Keratinocyte (primary cell): ENCODE results near the gene TPCN1. TPM values are rescaled to one million over a fixed set of nuclear protein-coding genes. Genes with fewer than 3 reads are reported as not detected.

Experiments
- DNase-seq: peaks from one replicate; pipeline ENCODE4 v3.0.0-alpha.2; 2011; ENCODE audit warnings: low read depth, missing footprints, low spot score
- FAIRE-seq: peaks from 2 replicates; lab custom pipeline; 2011; peaks lifted over from hg19 to GRCh38; lab: Jason Lieb, UNC
- H2AFZ ChIP-seq: 2 replicates; pipeline ENCODE4 v1.6.0; 2012; ENCODE audit warnings: low read length, control low read depth, inconsistent platforms; ENCODE audit not compliant: control insufficient read depth
- H3K27ac ChIP-seq: 2 replicates; pipeline ENCODE4 v1.5.1; 2011; ENCODE audit warnings: low read length; ENCODE audit not compliant: control insufficient read depth, insufficient read depth
- H3K27me3 ChIP-seq: 3 replicates; pipeline ENCODE4 v1.6.0; 2011; ENCODE audit warnings: low read length; ENCODE audit not compliant: control insufficient read depth, insufficient read depth; ENCODE audit errors: extremely low read depth
- H3K36me3 ChIP-seq, 2 experiments: 2 replicates in 1 of 2; 3 replicates in 1 of 2; pipeline ENCODE4 v1.5.1; 2011; ENCODE audit warnings: low read length in 2 of 2, mild to moderate bottlenecking in 1 of 2; ENCODE audit not compliant: control insufficient read depth in 2 of 2, insufficient read depth in 2 of 2; ENCODE audit errors: extremely low read depth in 1 of 2
- H3K4me1 ChIP-seq: 3 replicates; pipeline ENCODE4 v1.5.1; 2011; ENCODE audit warnings: low read length; ENCODE audit not compliant: control insufficient read depth, insufficient read depth; ENCODE audit errors: extremely low read depth
- H3K4me2 ChIP-seq: 3 replicates; pipeline ENCODE4 v1.6.0; 2011; ENCODE audit warnings: low read depth, low read length; ENCODE audit not compliant: control insufficient read depth, insufficient read depth; ENCODE audit errors: extremely low read depth
- H3K4me3 ChIP-seq, 3 experiments: fragments of 200-600 bp in 1 of 3; sonication (generic) in 1 of 3; 2 replicates in 2 of 3; 3 replicates in 1 of 3; pipeline ENCODE4 v1.5.1; 2011 to 2016; ENCODE audit warnings: low read length in 3 of 3, mild to moderate bottlenecking in 3 of 3, control low read depth in 2 of 3, inconsistent platforms in 1 of 3, low read depth in 1 of 3, mixed read lengths in 1 of 3, mixed run types in 1 of 3, moderate library complexity in 1 of 3; ENCODE audit not compliant: control insufficient read depth in 2 of 3, insufficient read depth in 2 of 3; ENCODE audit errors: extremely low read depth in 1 of 3
- H3K79me2 ChIP-seq: 2 replicates; pipeline ENCODE4 v1.6.0; 2012; ENCODE audit warnings: low read length; ENCODE audit not compliant: control insufficient read depth, insufficient read depth
- H3K9ac ChIP-seq: 3 replicates; pipeline ENCODE4 v1.6.0; 2011; ENCODE audit warnings: low read length; ENCODE audit not compliant: control insufficient read depth, insufficient read depth; ENCODE audit errors: extremely low read depth
- H3K9me1 ChIP-seq: 3 replicates; pipeline ENCODE4 v1.6.0; 2011; ENCODE audit warnings: low read length; ENCODE audit not compliant: control insufficient read depth, insufficient read depth; ENCODE audit errors: extremely low read depth
- H3K9me3 ChIP-seq: 2 replicates; pipeline ENCODE4 v1.5.1; 2012; ENCODE audit warnings: low read depth, low read length; ENCODE audit not compliant: control insufficient read depth
- H4K20me1 ChIP-seq: 3 replicates; pipeline ENCODE4 v1.6.0; 2011; ENCODE audit warnings: low read length; ENCODE audit not compliant: control insufficient read depth, insufficient read depth; ENCODE audit errors: extremely low read depth
- EZH2 ChIP-seq: IDR thresholded peaks from one replicate; pipeline ENCODE4 v1.6.1; 2012; ENCODE audit warnings: inconsistent platforms, mild to moderate bottlenecking, low read length, moderate library complexity
- dilution Hi-C: fragments of 300-500 bp; cut with MboI; formaldehyde crosslinking; loops from one replicate; pipeline ENCODE4 v1.7.0; 2020; ENCODE audit warnings: low sequenced_read_pairs; ENCODE audit not compliant: extremely low pct_ligation_motif_present
- polyA plus RNA-seq, 5 experiments: library from polyadenylated mRNA; depleted of rRNA in 3 of 5; stranded (reverse) in 3 of 5; stranded (forward) in 1 of 5; unstranded in 1 of 5; fragments of >200 nt; gene quantifications; 1 replicate in 1 of 5; 2 replicates in 3 of 5; 3 replicates in 1 of 5; pipeline versions ENCODE4 v1.2.1 to v1.2.3, GENCODE V29; 2011 to 2012; ENCODE audit warnings: missing spikeins in 2 of 5, low read depth in 1 of 5, low replicate concordance in 1 of 5
- TF ChIP-seq, protein P1 (sequence below), 3 experiments: IDR thresholded peaks in 1 of 3; conservative IDR thresholded peaks in 1 of 3; optimal IDR thresholded peaks in 1 of 3; 2 replicates in 2 of 3; 3 replicates in 1 of 3; pipeline versions ENCODE3 to v1.5.1; 2011; ENCODE audit warnings: low read length in 3 of 3, mild to moderate bottlenecking in 3 of 3, moderate library complexity in 2 of 3, control low read depth in 1 of 3, inconsistent platforms in 1 of 3; ENCODE audit not compliant: insufficient read depth in 2 of 3; ENCODE audit errors: extremely low read depth in 1 of 3

The TPCN1 gene
- polyA plus RNA-seq, 1 donor (not counting 4 experiments of a cell fraction or from before 2014, with no cell fraction given): 6.8 TPM

DNA sequence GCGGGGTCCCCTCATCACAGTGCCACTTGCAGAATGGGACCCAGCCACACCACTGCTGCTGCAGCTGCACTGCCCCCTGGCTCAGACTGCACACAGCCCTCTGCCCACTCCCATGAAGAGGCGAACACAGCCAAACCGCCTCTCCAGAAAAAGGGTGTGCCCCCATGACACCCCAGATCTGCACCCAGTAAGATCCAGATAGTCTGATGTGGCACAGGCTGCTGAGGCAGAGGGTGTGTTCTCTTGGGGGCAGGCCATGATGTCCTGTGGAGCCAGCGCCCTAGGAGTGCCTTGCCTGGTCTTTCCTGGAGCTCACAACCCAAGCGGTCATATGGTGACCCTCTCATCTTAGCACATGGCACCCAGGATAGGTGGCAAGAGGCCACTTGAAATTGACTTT is 69.2 kb downstream of the TPCN1 start:
- no peak overlapping the region for H3K9ac ChIP-seq
- no peaks in the 10 kb centered on the region for H3K27me3 ChIP-seq
- H2AFZ ChIP-seq: no peak overlapping the region
- H3K4me3 ChIP-seq: no peak overlapping the region
- no peaks in the 10 kb centered on the region for H4K20me1 ChIP-seq
- no peak overlapping the region for H3K4me2 ChIP-seq
- peaks cover 5 to 20% of the 10 kb centered on the region in 2 experiments for H3K36me3 ChIP-seq
- DNase-seq (no peak), FAIRE-seq (no peak)
- TF ChIP-seq, protein P1, sequence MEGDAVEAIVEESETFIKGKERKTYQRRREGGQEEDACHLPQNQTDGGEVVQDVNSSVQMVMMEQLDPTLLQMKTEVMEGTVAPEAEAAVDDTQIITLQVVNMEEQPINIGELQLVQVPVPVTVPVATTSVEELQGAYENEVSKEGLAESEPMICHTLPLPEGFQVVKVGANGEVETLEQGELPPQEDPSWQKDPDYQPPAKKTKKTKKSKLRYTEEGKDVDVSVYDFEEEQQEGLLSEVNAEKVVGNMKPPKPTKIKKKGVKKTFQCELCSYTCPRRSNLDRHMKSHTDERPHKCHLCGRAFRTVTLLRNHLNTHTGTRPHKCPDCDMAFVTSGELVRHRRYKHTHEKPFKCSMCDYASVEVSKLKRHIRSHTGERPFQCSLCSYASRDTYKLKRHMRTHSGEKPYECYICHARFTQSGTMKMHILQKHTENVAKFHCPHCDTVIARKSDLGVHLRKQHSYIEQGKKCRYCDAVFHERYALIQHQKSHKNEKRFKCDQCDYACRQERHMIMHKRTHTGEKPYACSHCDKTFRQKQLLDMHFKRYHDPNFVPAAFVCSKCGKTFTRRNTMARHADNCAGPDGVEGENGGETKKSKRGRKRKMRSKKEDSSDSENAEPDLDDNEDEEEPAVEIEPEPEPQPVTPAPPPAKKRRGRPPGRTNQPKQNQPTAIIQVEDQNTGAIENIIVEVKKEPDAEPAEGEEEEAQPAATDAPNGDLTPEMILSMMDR (optimal IDR thresholded peaks at IDR 0.05 in 1 of 3, IDR thresholded peaks at IDR 0.05 in 1 of 3, conservative IDR thresholded peaks at IDR 0.05 in 1 of 3; ENCODE audit: extremely low read depth in 1 of 3, insufficient read depth in 2 of 3, low read length in 3 of 3): no peak
- TF ChIP-seq EZH2: no peak
- H3K79me2 ChIP-seq: no peaks in the 10 kb centered on the region
- dilution Hi-C loops: no loop called here
- no peaks in the 10 kb centered on the region for H3K9me3 ChIP-seq
- H3K27ac ChIP-seq: no peak overlapping the region
- H3K9me1 ChIP-seq: no peaks in the 10 kb centered on the region
- no peaks in the 10 kb centered on the region for H3K4me1 ChIP-seq

GRCh38 chr12:113291586-113291985 is 70.3 kb downstream of the TPCN1 start:
- Histone ChIP-seq H3K9ac (no peak overlapping the region), H2AFZ (no peak overlapping the region), H3K9me3 (no peaks in the 10 kb centered on the region), H3K4me3 (no peak overlapping the region), H3K27me3 (no peaks in the 10 kb centered on the region), H3K36me3 (peaks cover 5 to 18% of the 10 kb centered on the region in 2 experiments), H3K4me1 (no peaks in the 10 kb centered on the region), H4K20me1 (no peaks in the 10 kb centered on the region), H3K79me2 (no peaks in the 10 kb centered on the region), H3K4me2 (no peak overlapping the region), H3K9me1 (no peaks in the 10 kb centered on the region), H3K27ac (no peak overlapping the region)
- FAIRE-seq (no peak), DNase-seq (no peak)
- dilution Hi-C loops: no loop called here
- TF ChIP-seq, protein P1 (optimal IDR thresholded peaks at IDR 0.05 in 1 of 3, IDR thresholded peaks at IDR 0.05 in 1 of 3, conservative IDR thresholded peaks at IDR 0.05 in 1 of 3; ENCODE audit: extremely low read depth in 1 of 3, insufficient read depth in 2 of 3, low read length in 3 of 3): no peak
- TF ChIP-seq EZH2: no peak
